ENCODE data around the gene OSBPL3. TPM values are rescaled to one million over a fixed set of nuclear protein-coding genes. Genes with fewer than 3 reads are reported as not detected.
A peak's percentile ranks its signal among the peaks of the same experiment; 100 is the strongest.

OSBPL3 gene
- total and polyA plus RNA-seq, 2 donors: 9.1 to 23.3 TPM

DNA sequence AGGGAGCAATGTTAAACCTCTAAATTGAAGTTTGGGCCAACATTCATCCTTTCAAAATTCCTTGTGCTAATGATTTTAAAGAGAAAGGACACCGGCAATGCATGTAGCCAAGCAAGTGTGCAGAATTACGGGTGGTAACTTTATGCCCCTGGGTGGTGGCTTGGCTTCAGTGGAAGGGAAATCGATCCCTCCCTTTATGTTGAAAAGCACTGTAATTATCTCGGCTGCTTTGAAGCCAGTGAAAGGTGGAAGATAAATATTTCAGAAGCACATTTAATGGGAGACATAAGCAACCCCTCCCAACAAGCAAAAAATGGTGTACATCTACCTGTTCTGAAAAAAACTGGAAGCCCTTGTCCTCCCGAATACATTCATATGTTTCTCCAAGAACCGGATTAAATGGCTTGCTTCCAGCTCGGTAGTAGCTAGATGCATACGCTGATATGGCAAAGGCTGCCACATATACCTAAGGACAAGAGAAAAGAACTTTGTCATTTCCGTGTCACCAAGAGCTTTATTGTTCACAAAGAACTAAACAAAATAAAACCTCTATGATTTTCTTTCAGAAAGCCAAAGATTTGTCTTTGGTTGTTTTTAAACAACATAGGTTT lies 149.4 kb downstream of the OSBPL3 start:
- WGBS: 97% methylated on average over 9 of the region's 9 CpGs
- no peak for DNase-seq (ENCODE audit: low read depth in 6 of 9, low spot score in 9 of 9)
- no peaks in the 10 kb centered on the region for H3K27me3 ChIP-seq (ENCODE audit: control insufficient read depth in 2 of 2, insufficient read depth in 1 of 2, low read length in 1 of 2)
- H3K4me1 ChIP-seq (ENCODE audit: control insufficient read depth in 2 of 2, insufficient read depth in 2 of 2, low read length in 2 of 2): peaks cover 3 to 22% of the 10 kb centered on the region in 2 donors
- H3K36me3 ChIP-seq (ENCODE audit: control insufficient read depth in 2 of 2, insufficient read depth in 2 of 2, low read length in 1 of 2): peaks cover 14 to 21% of the 10 kb centered on the region in 2 donors
- H3K4me3 ChIP-seq (ENCODE audit: low read length in 2 of 2): no peak overlapping the region
- H3K27ac ChIP-seq (ENCODE audit: low read depth in 1 of 2, low read length in 1 of 2): no peak overlapping the region
- H3K9me3 ChIP-seq (ENCODE audit: control insufficient read depth in 2 of 2, insufficient read depth in 1 of 2, low read length in 1 of 2): no peaks in the 10 kb centered on the region

GRCh38 chr7:24829787-24830186 lies 150.2 kb downstream of the OSBPL3 start:
- H3K9me3 ChIP-seq (ENCODE audit: control insufficient read depth in 2 of 2, insufficient read depth in 1 of 2, low read length in 1 of 2): no peaks in the 10 kb centered on the region
- no peak for DNase-seq (ENCODE audit: low read depth in 6 of 9, low spot score in 9 of 9)
- peaks cover 3 to 22% of the 10 kb centered on the region in 2 donors for H3K4me1 ChIP-seq (ENCODE audit: control insufficient read depth in 2 of 2, insufficient read depth in 2 of 2, low read length in 2 of 2)
- H3K27ac ChIP-seq (ENCODE audit: low read depth in 1 of 2, low read length in 1 of 2): no peak overlapping the region
- peaks cover 14 to 23% of the 10 kb centered on the region in 2 donors for H3K36me3 ChIP-seq (ENCODE audit: control insufficient read depth in 2 of 2, insufficient read depth in 2 of 2, low read length in 1 of 2)
- 94% methylated on average over 2 of the region's 2 CpGs for WGBS
- H3K27me3 ChIP-seq (ENCODE audit: control insufficient read depth in 2 of 2, insufficient read depth in 1 of 2, low read length in 1 of 2): no peaks in the 10 kb centered on the region
- H3K4me3 ChIP-seq (ENCODE audit: low read length in 2 of 2): no peak overlapping the region

DNA sequence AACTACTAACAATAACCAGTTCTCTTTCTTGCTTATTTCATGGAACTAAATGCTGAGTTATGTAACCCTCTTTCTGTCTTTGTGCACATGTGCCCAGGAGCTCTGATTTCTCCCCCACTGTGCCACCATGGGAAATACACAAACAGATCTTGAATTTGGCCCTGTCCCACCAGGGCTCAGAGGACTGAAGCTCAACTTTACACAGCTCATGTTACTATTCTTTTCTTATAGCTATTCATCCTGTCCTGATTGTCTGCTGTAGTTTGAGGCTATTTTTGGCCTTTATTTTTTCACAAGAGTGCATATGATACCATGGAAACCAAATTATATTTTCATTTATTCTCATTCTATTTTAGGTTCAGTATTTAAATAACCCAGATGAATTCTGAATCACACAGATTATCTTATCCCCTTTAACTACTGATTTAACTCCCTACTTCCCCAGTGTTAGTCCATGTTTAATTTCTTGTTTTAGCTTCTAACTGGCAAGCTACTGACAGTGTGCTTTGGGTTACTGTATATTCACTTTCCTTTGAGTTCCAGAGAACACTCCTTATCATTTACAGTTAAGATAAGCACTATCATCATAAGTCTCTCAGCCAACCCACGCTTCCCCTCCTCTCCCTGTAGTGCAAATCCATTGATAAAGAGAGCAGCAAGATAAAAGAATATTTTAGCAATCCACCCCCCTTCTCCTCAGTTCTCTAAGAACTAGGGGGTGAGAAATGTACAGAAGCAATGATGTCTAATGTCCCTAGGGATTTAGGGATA lies 150.9 kb downstream of the OSBPL3 start:
- H3K9me3 ChIP-seq (ENCODE audit: control insufficient read depth in 2 of 2, insufficient read depth in 1 of 2, low read length in 1 of 2): no peaks in the 10 kb centered on the region
- WGBS: 100% methylated on average over 1 of the region's 1 CpG
- H3K27me3 ChIP-seq (ENCODE audit: control insufficient read depth in 2 of 2, insufficient read depth in 1 of 2, low read length in 1 of 2): no peaks in the 10 kb centered on the region
- peaks cover 3 to 18% of the 10 kb centered on the region in 2 donors for H3K4me1 ChIP-seq (ENCODE audit: control insufficient read depth in 2 of 2, insufficient read depth in 2 of 2, low read length in 2 of 2)
- no peak overlapping the region for H3K27ac ChIP-seq (ENCODE audit: low read depth in 1 of 2, low read length in 1 of 2)
- peaks cover 10 to 25% of the 10 kb centered on the region in 2 donors for H3K36me3 ChIP-seq (ENCODE audit: control insufficient read depth in 2 of 2, insufficient read depth in 2 of 2, low read length in 1 of 2)
- H3K4me3 ChIP-seq (ENCODE audit: low read length in 2 of 2): no peak overlapping the region
- DNase-seq (ENCODE audit: low read depth in 6 of 9, low spot score in 9 of 9): no peak

GRCh38 chr7:24827589-24827988 lies 152.4 kb downstream of the OSBPL3 start:
- no peaks in the 10 kb centered on the region for H3K9me3 ChIP-seq (ENCODE audit: control insufficient read depth in 2 of 2, insufficient read depth in 1 of 2, low read length in 1 of 2)
- no peak for DNase-seq (ENCODE audit: low read depth in 6 of 9, low spot score in 9 of 9)
- no peak overlapping the region for H3K27ac ChIP-seq (ENCODE audit: low read depth in 1 of 2, low read length in 1 of 2)
- H3K4me1 ChIP-seq (ENCODE audit: control insufficient read depth in 2 of 2, insufficient read depth in 2 of 2, low read length in 2 of 2): peaks cover 3 to 17% of the 10 kb centered on the region in 2 donors
- H3K4me3 ChIP-seq (ENCODE audit: low read length in 2 of 2): no peak overlapping the region
- 56% methylated on average over 1 of the region's 1 CpG for WGBS
- peaks cover 9 to 23% of the 10 kb centered on the region in 2 donors for H3K36me3 ChIP-seq (ENCODE audit: control insufficient read depth in 2 of 2, insufficient read depth in 2 of 2, low read length in 1 of 2)
- no peaks in the 10 kb centered on the region for H3K27me3 ChIP-seq (ENCODE audit: control insufficient read depth in 2 of 2, insufficient read depth in 1 of 2, low read length in 1 of 2)

DNA sequence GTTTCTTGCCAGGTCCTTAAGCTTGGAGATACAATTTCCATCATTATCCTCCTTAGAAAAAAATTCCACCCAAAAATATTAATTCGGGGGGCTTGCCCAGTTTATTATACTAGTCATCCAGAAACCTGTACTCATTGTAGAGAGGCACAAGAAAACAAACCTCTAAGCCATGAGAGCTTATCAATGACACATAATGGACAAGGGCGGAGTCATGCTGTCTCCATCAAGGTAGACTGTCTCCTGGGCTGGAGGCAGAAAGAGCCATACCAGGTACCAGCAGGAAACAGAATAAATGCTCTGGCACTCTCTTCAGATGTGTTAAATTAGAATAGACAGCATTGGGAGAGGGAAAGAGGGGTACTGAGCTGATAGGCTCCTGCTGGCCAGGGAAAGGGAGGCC lies 153.0 kb downstream of the OSBPL3 start:
- peaks cover 3 to 17% of the 10 kb centered on the region in 2 donors for H3K4me1 ChIP-seq (ENCODE audit: control insufficient read depth in 2 of 2, insufficient read depth in 2 of 2, low read length in 2 of 2)
- 97% methylated on average over 2 of the region's 2 CpGs for WGBS

DNA sequence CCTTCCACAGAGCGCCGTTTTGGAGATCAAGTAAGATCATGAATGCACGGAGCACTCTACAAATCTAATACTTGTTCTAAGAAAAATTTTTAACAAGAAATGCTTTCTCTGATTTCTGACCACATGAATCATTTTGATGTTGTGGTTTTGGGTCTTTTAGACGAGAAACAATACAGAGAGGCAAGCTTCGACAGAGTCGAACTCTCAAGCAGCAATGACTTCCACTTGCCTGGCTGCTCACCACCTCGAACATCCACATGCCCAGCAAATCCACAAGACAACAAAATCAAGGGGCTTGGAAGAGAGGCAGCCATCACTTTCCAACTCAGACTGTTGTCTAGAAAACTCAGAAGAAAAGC lies 153.3 kb downstream of the OSBPL3 start:
- H3K4me1 ChIP-seq (ENCODE audit: control insufficient read depth in 2 of 2, insufficient read depth in 2 of 2, low read length in 2 of 2): peaks cover 5 to 20% of the 10 kb centered on the region in 2 donors
- WGBS: 19% methylated on average over 7 of the region's 7 CpGs
- no peak overlapping the region for H3K27ac ChIP-seq (ENCODE audit: low read depth in 1 of 2, low read length in 1 of 2)

More for the DNA sequence above, 153.0 kb downstream of the OSBPL3 start:
- H3K9me3 ChIP-seq (ENCODE audit: control insufficient read depth in 2 of 2, insufficient read depth in 1 of 2, low read length in 1 of 2): no peaks in the 10 kb centered on the region
- H3K27me3 ChIP-seq (ENCODE audit: control insufficient read depth in 2 of 2, insufficient read depth in 1 of 2, low read length in 1 of 2): no peaks in the 10 kb centered on the region
- DNase-seq (ENCODE audit: low read depth in 6 of 9, low spot score in 9 of 9): no peak
- H3K36me3 ChIP-seq (ENCODE audit: control insufficient read depth in 2 of 2, insufficient read depth in 2 of 2, low read length in 1 of 2): peaks cover 9 to 23% of the 10 kb centered on the region in 2 donors
- H3K27ac ChIP-seq (ENCODE audit: low read depth in 1 of 2, low read length in 1 of 2): no peak overlapping the region
- no peak overlapping the region for H3K4me3 ChIP-seq (ENCODE audit: low read length in 2 of 2)

DNA sequence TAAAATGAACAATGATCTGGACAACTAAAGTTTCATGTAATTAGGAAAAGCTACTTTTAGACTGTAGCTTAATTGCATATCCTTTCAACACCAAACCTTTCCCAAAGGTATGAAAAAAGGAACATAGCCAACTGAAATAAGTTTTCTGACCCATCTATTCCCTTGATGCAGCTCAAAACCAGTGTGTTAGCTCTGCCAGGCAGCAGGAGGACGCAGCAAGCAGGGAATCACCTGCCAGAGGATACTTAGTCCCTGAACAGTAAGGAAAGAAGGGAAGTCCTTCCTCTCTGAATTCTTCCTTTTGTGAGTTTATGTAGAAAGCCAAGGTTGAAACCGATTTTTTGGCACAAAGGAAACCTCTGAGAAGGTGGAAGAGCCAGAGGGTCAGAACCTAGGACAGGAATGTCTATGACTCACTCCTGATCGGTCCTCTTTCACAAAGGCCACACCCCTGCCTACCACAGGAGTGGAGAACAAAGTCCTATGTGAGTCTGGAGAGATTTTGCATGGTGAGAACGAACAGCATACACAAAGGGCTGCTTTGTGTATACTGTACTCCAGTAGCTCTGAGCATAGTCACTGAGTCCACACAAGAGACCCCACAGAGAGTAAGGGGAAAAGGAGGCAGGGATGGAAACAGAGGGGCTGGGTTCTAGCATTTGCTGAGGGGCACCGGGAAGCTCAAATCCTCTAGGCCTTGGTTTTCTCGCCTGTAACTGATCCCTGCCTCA lies 153.9 kb downstream of the OSBPL3 start:
- Histone ChIP-seq H3K9me3 (ENCODE audit: control insufficient read depth in 2 of 2, insufficient read depth in 1 of 2, low read length in 1 of 2) (no peaks in the 10 kb centered on the region), H3K4me1 (ENCODE audit: control insufficient read depth in 2 of 2, insufficient read depth in 2 of 2, low read length in 2 of 2) (peaks cover 7 to 26% of the 10 kb centered on the region in 2 donors), H3K36me3 (ENCODE audit: control insufficient read depth in 2 of 2, insufficient read depth in 2 of 2, low read length in 1 of 2) (peaks cover 9 to 19% of the 10 kb centered on the region in 2 donors), H3K4me3 (ENCODE audit: low read length in 2 of 2) (no peak overlapping the region), H3K27me3 (ENCODE audit: control insufficient read depth in 2 of 2, insufficient read depth in 1 of 2, low read length in 1 of 2) (no peaks in the 10 kb centered on the region), H3K27ac (ENCODE audit: low read depth in 1 of 2, low read length in 1 of 2) (no peak overlapping the region)
- DNase-seq (ENCODE audit: low read depth in 6 of 9, low spot score in 9 of 9): no peak
- WGBS: 84% methylated on average over 6 of the region's 6 CpGs

More for the DNA sequence above, 153.3 kb downstream of the OSBPL3 start:
- DNase-seq (ENCODE audit: low read depth in 6 of 9, low spot score in 9 of 9): peak in 1 of 9 donors; percentile 40
- H3K9me3 ChIP-seq (ENCODE audit: control insufficient read depth in 2 of 2, insufficient read depth in 1 of 2, low read length in 1 of 2): no peaks in the 10 kb centered on the region
- no peak overlapping the region for H3K4me3 ChIP-seq (ENCODE audit: low read length in 2 of 2)
- peaks cover 9 to 22% of the 10 kb centered on the region in 2 donors for H3K36me3 ChIP-seq (ENCODE audit: control insufficient read depth in 2 of 2, insufficient read depth in 2 of 2, low read length in 1 of 2)
- no peaks in the 10 kb centered on the region for H3K27me3 ChIP-seq (ENCODE audit: control insufficient read depth in 2 of 2, insufficient read depth in 1 of 2, low read length in 1 of 2)

- H3K4me3 ChIP-seq (ENCODE audit: low read length in 2 of 2): no peak overlapping the region
- H3K4me1 ChIP-seq (ENCODE audit: control insufficient read depth in 2 of 2, insufficient read depth in 2 of 2, low read length in 2 of 2): peaks cover 11 to 32% of the 10 kb centered on the region in 2 donors
- WGBS: 48% methylated on average over 1 of the region's 1 CpG
- H3K36me3 ChIP-seq (ENCODE audit: control insufficient read depth in 2 of 2, insufficient read depth in 2 of 2, low read length in 1 of 2): peaks cover 5 to 18% of the 10 kb centered on the region in 2 donors
- H3K27me3 ChIP-seq (ENCODE audit: control insufficient read depth in 2 of 2, insufficient read depth in 1 of 2, low read length in 1 of 2): no peaks in the 10 kb centered on the region
- DNase-seq (ENCODE audit: low read depth in 6 of 9, low spot score in 9 of 9): no peak
- no peaks in the 10 kb centered on the region for H3K9me3 ChIP-seq (ENCODE audit: control insufficient read depth in 2 of 2, insufficient read depth in 1 of 2, low read length in 1 of 2)
- H3K27ac ChIP-seq (ENCODE audit: low read depth in 1 of 2, low read length in 1 of 2): no peak overlapping the region
These were observed 154.6 kb downstream of the OSBPL3 start for GRCh38 chr7:24825381-24825794.

GRCh38 chr7:24824896-24825295 lies 155.1 kb downstream of the OSBPL3 start:
- WGBS: 98% methylated on average over 3 of the region's 3 CpGs
- no peaks in the 10 kb centered on the region for H3K9me3 ChIP-seq (ENCODE audit: control insufficient read depth in 2 of 2, insufficient read depth in 1 of 2, low read length in 1 of 2)
- peaks cover 16 to 34% of the 10 kb centered on the region in 2 donors for H3K4me1 ChIP-seq (ENCODE audit: control insufficient read depth in 2 of 2, insufficient read depth in 2 of 2, low read length in 2 of 2)
- DNase-seq (ENCODE audit: low read depth in 6 of 9, low spot score in 9 of 9): no peak
- H3K4me3 ChIP-seq (ENCODE audit: low read length in 2 of 2): no peak overlapping the region
- H3K36me3 ChIP-seq (ENCODE audit: control insufficient read depth in 2 of 2, insufficient read depth in 2 of 2, low read length in 1 of 2): peaks cover under 1 to 13% of the 10 kb centered on the region in 2 donors
- H3K27ac ChIP-seq (ENCODE audit: low read depth in 1 of 2, low read length in 1 of 2): no peak overlapping the region
- H3K27me3 ChIP-seq (ENCODE audit: control insufficient read depth in 2 of 2, insufficient read depth in 1 of 2, low read length in 1 of 2): no peaks in the 10 kb centered on the region

Measured in thymus (tissue), 11 donors.